ENCODE measurements around the gene HK1.

HK1 gene

DNA sequence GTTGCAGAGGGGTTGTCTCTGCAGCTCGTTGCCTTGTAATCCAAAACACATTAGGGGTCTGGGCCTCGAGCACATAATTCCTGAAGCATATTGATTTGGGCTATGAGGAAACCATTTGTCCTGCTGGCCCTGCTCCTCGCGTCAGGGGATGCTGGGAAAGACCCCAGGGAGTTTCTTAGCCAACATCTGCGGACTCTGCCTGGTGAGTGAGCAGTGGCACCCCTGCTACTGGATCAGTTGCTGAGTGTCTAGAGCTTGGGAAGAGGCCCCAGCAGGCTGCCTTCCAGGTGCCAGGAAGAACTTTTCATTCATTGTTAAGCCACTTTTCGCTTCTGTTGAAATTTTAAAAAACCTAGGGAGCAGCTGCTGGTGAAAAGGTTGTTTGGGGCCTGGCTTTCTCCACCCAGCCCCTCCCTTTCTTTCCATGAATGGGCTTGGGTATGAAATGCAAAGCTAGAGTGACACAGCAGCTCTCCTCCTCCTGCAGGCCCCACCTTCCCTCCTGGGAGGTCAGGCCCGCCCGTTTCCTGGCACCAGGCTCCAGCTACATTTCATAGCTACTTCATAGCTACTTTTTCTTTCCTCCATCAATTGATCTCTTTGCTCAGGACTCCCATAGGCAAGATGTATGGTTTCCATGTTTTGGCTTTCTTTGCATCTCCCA is 111.7 kb downstream of the HK1 start:
- Histone ChIP-seq H3K9ac (ENCODE audit: low read depth, low read length) (no peak overlapping the region), H4K20me1 (ENCODE audit: insufficient read depth, low read length) (no peaks in the 10 kb centered on the region), H3K79me2 (ENCODE audit: insufficient read depth, low read length) (no peaks in the 10 kb centered on the region), H3K36me3 (ENCODE audit: insufficient read depth, low read length) (peaks cover 76% of the 10 kb centered on the region), H3K4me2 (ENCODE audit: insufficient read depth, low read length) (no peak overlapping the region), H3K9me3 (ENCODE audit: insufficient read depth, low read length, severe bottlenecking) (no peaks in the 10 kb centered on the region), H2AFZ (ENCODE audit: low read depth, low read length) (no peak overlapping the region), H3K4me1 (ENCODE audit: insufficient read depth, low read length) (no peaks in the 10 kb centered on the region), H3K4me3 (ENCODE audit: low read depth in 1 of 2, low read length in 2 of 2) (no peak overlapping the region), H3K27ac (ENCODE audit: low read length) (no peak overlapping the region), H3K27me3 (ENCODE audit: insufficient read depth, low read length, poor library complexity) (no peaks in the 10 kb centered on the region)
- ATAC-seq (ENCODE audit: insufficient read depth, low read depth) (peak; percentile 59), DNase-seq (peak; percentile 36)
- TF ChIP-seq, protein P1, sequence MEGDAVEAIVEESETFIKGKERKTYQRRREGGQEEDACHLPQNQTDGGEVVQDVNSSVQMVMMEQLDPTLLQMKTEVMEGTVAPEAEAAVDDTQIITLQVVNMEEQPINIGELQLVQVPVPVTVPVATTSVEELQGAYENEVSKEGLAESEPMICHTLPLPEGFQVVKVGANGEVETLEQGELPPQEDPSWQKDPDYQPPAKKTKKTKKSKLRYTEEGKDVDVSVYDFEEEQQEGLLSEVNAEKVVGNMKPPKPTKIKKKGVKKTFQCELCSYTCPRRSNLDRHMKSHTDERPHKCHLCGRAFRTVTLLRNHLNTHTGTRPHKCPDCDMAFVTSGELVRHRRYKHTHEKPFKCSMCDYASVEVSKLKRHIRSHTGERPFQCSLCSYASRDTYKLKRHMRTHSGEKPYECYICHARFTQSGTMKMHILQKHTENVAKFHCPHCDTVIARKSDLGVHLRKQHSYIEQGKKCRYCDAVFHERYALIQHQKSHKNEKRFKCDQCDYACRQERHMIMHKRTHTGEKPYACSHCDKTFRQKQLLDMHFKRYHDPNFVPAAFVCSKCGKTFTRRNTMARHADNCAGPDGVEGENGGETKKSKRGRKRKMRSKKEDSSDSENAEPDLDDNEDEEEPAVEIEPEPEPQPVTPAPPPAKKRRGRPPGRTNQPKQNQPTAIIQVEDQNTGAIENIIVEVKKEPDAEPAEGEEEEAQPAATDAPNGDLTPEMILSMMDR (IDR thresholded peaks at IDR 0.05; ENCODE audit: borderline replicate concordance, extremely low read depth, low read length, poor library complexity, severe bottlenecking), result no peak
- no peak for TF ChIP-seq EZH2 (IDR thresholded peaks at IDR 0.05; ENCODE audit: borderline replicate concordance, low read depth, low read length, severe bottlenecking)

- Histone ChIP-seq H3K4me3 (ENCODE audit: low read depth in 1 of 2, low read length in 2 of 2) (no peak overlapping the region), H3K9ac (ENCODE audit: low read depth, low read length) (no peak overlapping the region), H2AFZ (ENCODE audit: low read depth, low read length) (no peak overlapping the region), H3K79me2 (ENCODE audit: insufficient read depth, low read length) (no peaks in the 10 kb centered on the region), H3K9me3 (ENCODE audit: insufficient read depth, low read length, severe bottlenecking) (no peaks in the 10 kb centered on the region), H3K4me1 (ENCODE audit: insufficient read depth, low read length) (no peaks in the 10 kb centered on the region), H3K27me3 (ENCODE audit: insufficient read depth, low read length, poor library complexity) (no peaks in the 10 kb centered on the region), H3K27ac (ENCODE audit: low read length) (no peak overlapping the region), H3K4me2 (ENCODE audit: insufficient read depth, low read length) (no peak overlapping the region), H3K36me3 (ENCODE audit: insufficient read depth, low read length) (peaks cover 69% of the 10 kb centered on the region), H4K20me1 (ENCODE audit: insufficient read depth, low read length) (no peaks in the 10 kb centered on the region)
- TF ChIP-seq, protein P1 (IDR thresholded peaks at IDR 0.05; ENCODE audit: borderline replicate concordance, extremely low read depth, low read length, poor library complexity, severe bottlenecking), result no peak
- ATAC-seq (ENCODE audit: insufficient read depth, low read depth) (no peak), DNase-seq (no peak)
Measured at GRCh38 chr10:69391158-69391557, 112.9 kb downstream of the HK1 start.

- no peaks in the 10 kb centered on the region for H3K79me2 ChIP-seq (ENCODE audit: insufficient read depth, low read length)
- H2AFZ ChIP-seq (ENCODE audit: low read depth, low read length), result no peak overlapping the region
- DNase-seq (peak; percentile 78), ATAC-seq (ENCODE audit: insufficient read depth, low read depth) (peak; percentile 95)
- TF ChIP-seq, protein P1 (IDR thresholded peaks at IDR 0.05; ENCODE audit: borderline replicate concordance, extremely low read depth, low read length, poor library complexity, severe bottlenecking), result peak; percentile 95
- no peak for TF ChIP-seq EZH2 (IDR thresholded peaks at IDR 0.05; ENCODE audit: borderline replicate concordance, low read depth, low read length, severe bottlenecking)
- no peak overlapping the region for H3K4me2 ChIP-seq (ENCODE audit: insufficient read depth, low read length)
- H3K9ac ChIP-seq (ENCODE audit: low read depth, low read length), result no peak overlapping the region
- no peak overlapping the region for H3K27ac ChIP-seq (ENCODE audit: low read length)
- peaks cover 71% of the 10 kb centered on the region for H3K36me3 ChIP-seq (ENCODE audit: insufficient read depth, low read length)
- H4K20me1 ChIP-seq (ENCODE audit: insufficient read depth, low read length), result no peaks in the 10 kb centered on the region
- no peaks in the 10 kb centered on the region for H3K4me1 ChIP-seq (ENCODE audit: insufficient read depth, low read length)
- H3K9me3 ChIP-seq (ENCODE audit: insufficient read depth, low read length, severe bottlenecking), result no peaks in the 10 kb centered on the region
- H3K4me3 ChIP-seq (ENCODE audit: low read depth in 1 of 2, low read length in 2 of 2), result no peak overlapping the region
- no peaks in the 10 kb centered on the region for H3K27me3 ChIP-seq (ENCODE audit: insufficient read depth, low read length, poor library complexity)
Measured at GRCh38 chr10:69392481-69393000, 114.2 kb downstream of the HK1 start.
